GM21529 (cell line): ENCODE data around the gene SRSF1.
"Not testable (repeated sequence)": the region's sequence is repeated elsewhere in the genome, so short reads cannot be mapped to it uniquely, and the experiment has no call there.

Experiments used
- ATAC-seq: cut with Tn5 transposase; IDR thresholded peaks from one replicate; pipeline ENCODE4 v1.9.1; 2021; ENCODE audit not compliant: unreplicated experiment

Gene SRSF1

GRCh38 chr17:57991537-57991936 is 15.5 kb downstream of the SRSF1 start:
- no peak for ATAC-seq

GRCh38 chr17:57990037-57990436 is 17.0 kb downstream of the SRSF1 start:
- ATAC-seq, result no peak

GRCh38 chr17:57988301-57989250 is 18.5 kb downstream of the SRSF1 start:
- peak; percentile 70 for ATAC-seq

- ATAC-seq, result peak; percentile 68
These were observed 19.3 kb downstream of the SRSF1 start, which contains the start of gene VEZF1 for GRCh38 chr17:57987581-57988300. VEZF1 (minus strand) TSS chr17:57988254; CDS start chr17:57988111, 143 bp downstream.

- no peak for ATAC-seq
These were observed 20.0 kb downstream of the SRSF1 start for GRCh38 chr17:57986841-57987580.

- no peak for ATAC-seq
These were observed 21.4 kb downstream of the SRSF1 start for GRCh38 chr17:57985675-57985974.

- no peak for ATAC-seq
These were observed 21.9 kb downstream of the SRSF1 start for GRCh38 chr17:57984936-57985674.

- ATAC-seq, result no peak
These were observed 22.7 kb downstream of the SRSF1 start for GRCh38 chr17:57984261-57984890.

- ATAC-seq, result no peak
These were observed 23.6 kb downstream of the SRSF1 start for GRCh38 chr17:57983446-57983845.

- no peak for ATAC-seq
These were observed 24.4 kb downstream of the SRSF1 start for GRCh38 chr17:57982452-57983170.

- no peak for ATAC-seq
These were observed 26.5 kb downstream of the SRSF1 start for GRCh38 chr17:57980522-57980921.

GRCh38 chr17:57979076-57979475 is 28.0 kb downstream of the SRSF1 start:
- ATAC-seq, result no peak

GRCh38 chr17:57976594-57976993 is 30.5 kb downstream of the SRSF1 start:
- no peak for ATAC-seq

GRCh38 chr17:57975044-57975443 is 32.0 kb downstream of the SRSF1 start:
- no peak for ATAC-seq

- not testable (repeated sequence) for ATAC-seq
These were observed 32.8 kb downstream of the SRSF1 start for GRCh38 chr17:57974053-57974824.

- no peak for ATAC-seq
These were observed 34.9 kb downstream of the SRSF1 start for GRCh38 chr17:57972151-57972550.

GRCh38 chr17:57971572-57971971 is 35.5 kb downstream of the SRSF1 start:
- ATAC-seq, result no peak

GRCh38 chr17:57970710-57971109 is 36.3 kb downstream of the SRSF1 start:
- ATAC-seq, result no peak

GRCh38 chr17:57968456-57968855 is 38.6 kb downstream of the SRSF1 start:
- no peak for ATAC-seq
